Activated CD4-positive, alpha-beta T cell treated with anti-CD3 and anti-CD28 coated beads for 36 hours (primary cell): ENCODE measurements around the gene PLXNA1. TPM values are rescaled to one million over a fixed set of nuclear protein-coding genes. Genes with fewer than 3 reads are reported as not detected.

Source experiments
- ATAC-seq: fragments of 200-7000 bp; cut with Tn5 transposase; one replicate; pipeline ENCODE4 v1.10.0; 2021; ENCODE audit warnings: mild to moderate bottlenecking, moderate library complexity
- CTCF ChIA-PET: fragments of 350-600 bp; sonication (Branson Sonifier 250); formaldehyde crosslinking; loops from one replicate; lab custom pipeline; 2021; ENCODE audit warnings: antibody characterized with exemption; lab: Charles Lee
- POLR2A ChIA-PET: fragments of 350-600 bp; sonication (Branson Sonifier 250); formaldehyde crosslinking; loops from one replicate; lab custom pipeline; 2021; ENCODE audit warnings: antibody characterized with exemption, inconsistent platforms; lab: Charles Lee
- DNase-seq: peaks from one replicate; pipeline ENCODE4 v3.0.0-alpha.2; 2020
- H3K27ac Mint-ChIP-seq: one replicate; pipeline ENCODE4 v1.8.0; 2021; ENCODE audit warnings: mixed read lengths
- H3K27me3 Mint-ChIP-seq: one replicate; pipeline ENCODE4 v1.8.0; 2021; ENCODE audit warnings: mixed read lengths
- H3K36me3 Mint-ChIP-seq: one replicate; pipeline ENCODE4 v1.8.0; 2021; ENCODE audit warnings: low read depth, mixed read lengths
- H3K4me1 Mint-ChIP-seq: one replicate; pipeline ENCODE4 v1.8.0; 2021; ENCODE audit warnings: mixed read lengths
- H3K4me3 Mint-ChIP-seq: one replicate; pipeline ENCODE4 v1.8.0; 2021; ENCODE audit warnings: mild to moderate bottlenecking, moderate library complexity, mixed read lengths
- H3K9me3 Mint-ChIP-seq: one replicate; pipeline ENCODE4 v1.8.0; 2021; ENCODE audit warnings: low read depth, mixed read lengths
- intact Hi-C, 2 experiments: fragments of 100-400 bp; cut with DNase I in 1 of 2; cut with micrococcal nuclease in 1 of 2; formaldehyde crosslinking; loops; one replicate each; pipeline versions ENCODE4 v1.14.2 to v1.15.1; 2022 to 2024; cut with DNase I, micrococcal nuclease
- total RNA-seq, 2 experiments: library from RNA; stranded (reverse); gene quantifications; one replicate each; pipeline ENCODE4 v1.2.3, GENCODE V29; 2021

Gene PLXNA1
- total RNA-seq, 2 experiments from 2014 or later: 6.7 to 8.8 TPM

DNA sequence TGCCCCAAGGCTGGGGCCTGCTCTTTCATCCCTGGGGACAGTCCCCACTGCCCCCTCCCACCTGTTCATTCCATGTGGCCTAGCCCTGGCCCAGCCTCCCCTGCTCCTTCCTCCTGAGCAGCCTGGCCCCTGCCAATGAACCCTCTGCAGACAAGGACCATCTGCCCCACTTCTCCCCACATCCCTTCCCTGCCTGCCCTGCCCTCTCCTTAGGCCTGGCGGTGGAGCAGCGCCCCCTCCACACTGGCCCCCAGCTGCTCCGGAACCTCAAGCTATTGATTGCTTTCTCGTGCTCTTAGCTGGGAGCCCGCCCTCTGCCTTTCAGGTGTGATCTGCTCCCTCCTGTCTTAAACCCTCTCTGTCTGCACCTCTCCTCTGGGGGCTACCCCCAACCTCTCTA lies 8.0 kb downstream of the PLXNA1 start:
- no peak overlapping the region for H3K27ac Mint-ChIP-seq
- ChIA-PET CTCF (interaction anchor here (0.6 kb wide), 1 partner anchor 777 kb away, joined by 3 read pairs; no protein-coding TSS in a partner anchor), POLR2A (no interaction called here)
- DNase-seq (no peak), ATAC-seq (no peak)
- H3K27me3 Mint-ChIP-seq: no peaks in the 10 kb centered on the region
- no peak overlapping the region for H3K4me3 Mint-ChIP-seq
- H3K36me3 Mint-ChIP-seq: peaks cover 6% of the 10 kb centered on the region
- intact Hi-C loops: no loop called here
- H3K9me3 Mint-ChIP-seq: no peaks in the 10 kb centered on the region
- H3K4me1 Mint-ChIP-seq: no peaks in the 10 kb centered on the region

DNA sequence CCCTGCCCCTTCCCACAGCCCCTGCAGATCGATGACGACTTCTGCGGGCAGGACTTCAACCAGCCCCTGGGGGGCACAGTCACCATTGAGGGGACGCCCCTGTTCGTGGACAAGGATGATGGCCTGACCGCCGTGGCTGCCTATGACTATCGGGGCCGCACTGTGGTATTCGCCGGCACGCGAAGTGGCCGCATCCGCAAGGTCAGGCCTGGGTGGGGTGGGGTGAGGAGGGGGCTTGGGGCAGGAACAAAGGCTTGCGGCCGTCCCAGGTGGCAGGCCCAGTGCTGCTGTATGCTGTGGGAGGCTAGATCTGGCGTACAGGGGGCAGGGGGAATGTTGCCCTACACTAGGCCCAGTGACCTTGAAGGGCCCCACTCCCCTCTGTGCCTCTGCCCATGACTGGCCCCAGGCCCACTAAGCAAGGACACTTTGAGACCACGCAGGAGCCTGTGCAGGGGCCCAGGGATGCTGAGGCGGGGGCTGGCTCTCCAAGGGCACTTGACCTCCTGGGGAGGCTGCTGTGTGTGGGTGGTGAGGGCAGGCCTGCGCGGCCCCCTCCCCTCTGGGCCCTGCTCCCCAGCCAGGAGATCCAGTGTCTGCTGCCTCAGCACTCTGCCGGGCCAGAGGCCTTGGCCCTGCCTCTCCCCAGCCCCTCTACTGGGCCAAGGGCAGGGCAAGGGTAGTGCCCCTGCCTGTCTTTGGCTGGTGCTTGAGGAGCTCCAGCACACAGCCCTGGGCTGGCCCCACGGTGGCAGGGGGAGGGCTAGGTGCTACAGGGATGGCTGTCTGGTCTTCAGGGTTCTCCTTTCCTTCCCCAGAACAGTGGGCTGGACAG lies 8.7 kb downstream of the PLXNA1 start:
- DNase-seq (no peak), ATAC-seq (no peak)
- ChIA-PET CTCF (no interaction called here), POLR2A (no interaction called here)
- no peaks in the 10 kb centered on the region for H3K4me1 Mint-ChIP-seq
- no peak overlapping the region for H3K27ac Mint-ChIP-seq
- H3K36me3 Mint-ChIP-seq: peaks cover 6% of the 10 kb centered on the region
- no peaks in the 10 kb centered on the region for H3K27me3 Mint-ChIP-seq
- no peaks in the 10 kb centered on the region for H3K9me3 Mint-ChIP-seq
- intact Hi-C loops: no loop called here
- no peak overlapping the region for H3K4me3 Mint-ChIP-seq

DNA sequence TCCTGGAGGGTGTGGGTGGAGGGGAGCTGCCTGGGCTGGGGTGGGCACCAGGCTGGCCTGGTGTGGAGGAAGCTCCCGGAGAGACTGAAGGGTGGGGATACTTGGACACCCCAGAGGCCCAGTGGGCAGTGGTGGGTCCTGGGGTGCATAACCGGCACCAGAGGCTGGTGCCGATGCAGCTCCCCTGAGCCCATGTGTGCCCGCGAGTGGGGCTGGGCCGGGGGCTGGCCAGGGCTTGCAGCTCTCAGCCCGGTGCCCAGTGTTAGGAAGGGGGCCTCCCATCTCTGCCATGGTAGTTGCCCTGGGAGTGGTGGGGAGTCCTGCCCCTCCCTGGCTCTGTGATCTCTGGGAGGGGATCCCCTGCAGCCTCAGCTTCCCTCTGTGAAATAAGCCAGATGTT lies 9.3 kb downstream of the PLXNA1 start:
- ChIA-PET POLR2A (no interaction called here), CTCF (no interaction called here)
- peaks cover 6% of the 10 kb centered on the region for H3K36me3 Mint-ChIP-seq
- H3K4me1 Mint-ChIP-seq: no peaks in the 10 kb centered on the region
- ATAC-seq: no peak
- no peak overlapping the region for H3K27ac Mint-ChIP-seq
- no peak for DNase-seq
- intact Hi-C loops: no loop called here
- no peak overlapping the region for H3K4me3 Mint-ChIP-seq
- H3K9me3 Mint-ChIP-seq: no peaks in the 10 kb centered on the region
- H3K27me3 Mint-ChIP-seq: no peaks in the 10 kb centered on the region

DNA sequence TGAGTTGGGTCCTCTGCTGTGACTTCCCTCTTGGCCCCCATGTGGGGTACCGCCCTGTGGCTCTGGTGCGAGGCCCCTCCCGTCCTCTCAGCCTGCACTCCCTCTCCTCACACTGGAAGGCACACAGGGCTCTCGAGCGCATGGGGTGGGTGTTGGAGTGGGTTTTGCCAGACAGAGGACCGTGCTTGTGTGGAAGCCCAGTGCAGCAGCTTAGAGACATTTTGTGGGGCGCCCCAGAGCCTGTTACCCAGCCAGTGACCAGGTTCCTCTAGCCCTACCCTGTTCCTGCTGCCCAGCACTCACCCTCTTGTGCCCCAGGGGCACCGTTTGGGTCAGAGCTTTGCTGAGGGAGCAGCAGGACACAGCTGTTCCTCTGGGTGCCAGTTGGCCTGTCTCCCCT lies 9.9 kb downstream of the PLXNA1 start:
- Mint-ChIP-seq H3K27me3 (no peaks in the 10 kb centered on the region), H3K27ac (no peak overlapping the region), H3K36me3 (peaks cover 6% of the 10 kb centered on the region), H3K9me3 (no peaks in the 10 kb centered on the region), H3K4me3 (no peak overlapping the region), H3K4me1 (no peaks in the 10 kb centered on the region)
- POLR2A ChIA-PET: no interaction called here
- CTCF ChIA-PET: no interaction called here
- intact Hi-C loops: no loop called here
- DNase-seq: no peak
- ATAC-seq: no peak

DNA sequence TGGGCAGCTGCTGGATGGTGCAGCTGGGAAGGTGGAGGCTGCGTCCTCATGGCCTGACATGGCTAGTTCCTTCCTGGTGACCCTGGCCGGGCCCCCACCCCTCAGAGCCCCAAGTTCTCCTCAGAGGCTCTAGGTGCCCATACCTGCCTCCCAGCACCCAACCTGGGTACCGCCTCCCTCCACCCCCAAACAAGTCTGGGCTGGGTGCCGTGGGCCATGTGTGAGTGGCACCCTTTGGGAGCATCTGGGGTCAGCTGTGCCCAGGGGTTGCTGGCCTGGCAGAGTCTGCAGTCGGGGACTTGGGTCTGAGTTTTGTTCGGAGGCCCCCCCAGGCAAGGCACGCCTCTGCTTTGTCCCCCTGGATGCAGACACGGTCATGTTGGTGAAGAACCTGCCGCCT lies 10.5 kb downstream of the PLXNA1 start:
- Mint-ChIP-seq H3K4me3 (no peak overlapping the region), H3K27me3 (no peaks in the 10 kb centered on the region), H3K27ac (no peak overlapping the region), H3K36me3 (peaks cover 6% of the 10 kb centered on the region), H3K9me3 (no peaks in the 10 kb centered on the region), H3K4me1 (no peaks in the 10 kb centered on the region)
- no peak for DNase-seq
- ChIA-PET CTCF (interaction anchor here (0.6 kb wide), 1 partner anchor 10 kb away, joined by 3 read pairs; no protein-coding TSS in a partner anchor), POLR2A (interaction anchor here (0.6 kb wide), 1 partner anchor 19 kb away, joined by 3 read pairs; no protein-coding TSS in a partner anchor)
- ATAC-seq: no peak
- intact Hi-C loops: no loop called here

DNA sequence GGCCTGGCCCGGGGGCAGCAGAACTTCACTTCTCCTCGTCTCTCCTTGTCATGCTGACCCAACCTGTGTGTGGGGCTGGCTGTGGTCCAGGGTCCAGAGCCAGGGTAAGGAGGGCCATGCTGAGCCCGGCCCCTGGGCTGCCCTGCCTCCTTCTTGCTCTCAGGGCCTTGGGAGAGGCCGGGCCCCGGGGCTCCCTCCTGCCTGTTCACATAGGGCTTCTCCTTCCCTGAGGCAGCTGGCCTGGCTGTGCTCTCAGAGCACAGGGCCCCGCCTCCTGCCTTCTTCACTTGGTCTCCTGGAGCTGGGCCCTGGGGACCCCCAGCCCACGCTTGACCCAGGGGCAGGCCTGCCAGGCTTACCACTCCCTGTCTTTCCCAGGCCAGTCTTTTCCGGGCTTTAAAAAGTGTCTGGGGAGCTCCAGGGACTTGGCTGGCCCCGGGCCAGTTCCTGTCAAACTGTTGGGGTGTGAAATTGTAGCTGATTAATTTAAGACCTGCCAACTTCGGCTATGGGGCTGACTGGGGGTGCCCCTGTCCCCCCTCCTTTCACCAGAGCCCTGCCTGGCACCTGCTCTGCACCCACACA lies 11.8 kb downstream of the PLXNA1 start:
- ATAC-seq (no peak), DNase-seq (no peak)
- Mint-ChIP-seq H3K9me3 (no peaks in the 10 kb centered on the region), H3K36me3 (peaks cover 2% of the 10 kb centered on the region), H3K4me3 (no peak overlapping the region), H3K27me3 (no peaks in the 10 kb centered on the region), H3K4me1 (no peaks in the 10 kb centered on the region), H3K27ac (no peak overlapping the region)
- POLR2A ChIA-PET: no interaction called here
- CTCF ChIA-PET: no interaction called here
- intact Hi-C loops: no loop called here

DNA sequence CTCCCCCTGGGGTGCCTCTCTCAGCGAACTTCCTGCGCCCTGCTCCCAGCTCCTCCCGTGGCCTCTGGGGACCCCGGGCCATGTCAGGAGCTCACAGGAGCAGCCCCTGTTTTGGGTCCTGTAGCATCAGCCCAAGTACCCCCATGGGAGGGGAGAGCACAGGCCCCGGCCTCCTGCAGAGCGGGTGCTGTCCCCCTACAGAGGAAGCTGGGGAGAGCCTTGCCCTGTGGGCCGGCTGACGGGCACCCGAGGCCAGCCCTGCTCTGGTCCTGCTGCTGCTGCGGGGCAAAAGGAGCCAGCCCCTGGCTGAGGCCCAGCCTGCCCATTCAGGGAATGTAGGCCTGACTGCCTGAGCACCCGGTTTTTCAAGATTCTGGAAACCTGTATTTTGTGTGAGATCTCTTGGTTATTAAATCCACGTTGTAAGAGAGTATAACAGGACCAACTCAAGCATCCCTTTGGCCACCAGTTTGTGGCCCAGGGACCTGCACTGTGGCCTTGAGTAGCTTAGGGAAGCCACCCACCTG lies 12.4 kb downstream of the PLXNA1 start:
- intact Hi-C loops: no loop called here
- peaks cover 2% of the 10 kb centered on the region for H3K36me3 Mint-ChIP-seq
- no peaks in the 10 kb centered on the region for H3K4me1 Mint-ChIP-seq
- ChIA-PET CTCF (no interaction called here), POLR2A (interaction anchor here (0.5 kb wide), 1 partner anchor 596 kb away, joined by 5 read pairs; no protein-coding TSS in a partner anchor)
- DNase-seq: no peak
- no peaks in the 10 kb centered on the region for H3K27me3 Mint-ChIP-seq
- H3K9me3 Mint-ChIP-seq: no peaks in the 10 kb centered on the region
- H3K4me3 Mint-ChIP-seq: no peak overlapping the region
- H3K27ac Mint-ChIP-seq: no peak overlapping the region
- ATAC-seq: no peak

DNA sequence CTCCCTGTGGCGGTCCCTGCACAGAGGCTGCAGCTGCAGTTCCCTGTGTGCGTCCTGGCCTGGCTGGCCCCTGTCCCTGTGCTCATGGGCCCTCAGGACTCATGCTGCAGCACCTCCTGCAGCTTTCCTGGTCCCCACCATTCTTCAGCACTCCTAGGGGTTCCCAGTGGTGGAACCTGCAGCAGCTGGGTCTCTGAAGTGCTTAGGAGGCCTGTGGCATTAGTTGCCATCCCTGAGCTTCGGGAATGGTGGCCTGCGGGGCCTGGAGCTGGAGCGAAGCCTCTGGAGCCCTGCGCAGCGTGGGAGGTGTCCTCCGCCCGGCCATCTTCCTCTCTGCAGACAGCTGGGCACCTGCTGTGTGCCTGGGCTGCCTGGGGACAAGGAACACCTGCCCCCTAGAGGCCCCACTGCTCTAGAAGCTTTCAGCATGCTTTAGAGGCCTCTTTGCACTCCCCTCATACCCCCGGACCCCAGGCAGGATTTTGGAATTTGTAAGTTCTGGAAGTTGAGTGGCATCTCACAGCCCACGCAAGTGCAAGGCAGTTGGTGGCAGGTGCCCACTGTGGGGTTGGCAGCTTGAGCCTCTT lies 13.1 kb downstream of the PLXNA1 start:
- Mint-ChIP-seq H3K27me3 (no peaks in the 10 kb centered on the region), H3K4me1 (no peaks in the 10 kb centered on the region), H3K4me3 (no peak overlapping the region), H3K36me3 (no peaks in the 10 kb centered on the region), H3K9me3 (no peaks in the 10 kb centered on the region), H3K27ac (no peak overlapping the region)
- no peak for ATAC-seq
- DNase-seq: no peak
- POLR2A ChIA-PET: interaction anchor here (0.5 kb wide), 1 partner anchor 595 kb away, joined by 5 read pairs; no protein-coding TSS in a partner anchor
- CTCF ChIA-PET: no interaction called here
- intact Hi-C loops: no loop called here

DNA sequence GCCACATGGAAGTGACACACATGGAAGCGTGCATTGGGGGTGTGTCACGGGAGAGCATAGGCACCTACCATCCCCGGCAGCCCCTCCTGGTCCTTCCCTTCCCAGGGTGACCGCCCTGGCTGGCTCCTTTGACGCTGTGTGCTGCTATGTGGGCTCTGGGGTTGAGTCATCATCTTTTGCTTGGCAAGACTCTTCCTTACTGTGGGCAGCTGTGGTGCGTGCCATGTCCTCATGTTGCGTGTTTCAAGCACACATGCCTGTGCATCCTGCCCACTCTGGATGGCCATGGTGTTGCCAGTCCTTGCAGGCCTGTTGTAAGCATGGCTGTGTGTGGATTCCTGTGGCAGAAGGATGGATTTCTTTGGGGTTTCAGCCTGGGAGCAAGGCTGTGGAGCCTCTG lies 14.0 kb downstream of the PLXNA1 start:
- DNase-seq (no peak), ATAC-seq (no peak)
- no peak overlapping the region for H3K4me3 Mint-ChIP-seq
- H3K27me3 Mint-ChIP-seq: no peaks in the 10 kb centered on the region
- no peaks in the 10 kb centered on the region for H3K9me3 Mint-ChIP-seq
- CTCF ChIA-PET: no interaction called here
- no peaks in the 10 kb centered on the region for H3K36me3 Mint-ChIP-seq
- H3K27ac Mint-ChIP-seq: no peak overlapping the region
- no peaks in the 10 kb centered on the region for H3K4me1 Mint-ChIP-seq
- POLR2A ChIA-PET: no interaction called here
- intact Hi-C loops: no loop called here

DNA sequence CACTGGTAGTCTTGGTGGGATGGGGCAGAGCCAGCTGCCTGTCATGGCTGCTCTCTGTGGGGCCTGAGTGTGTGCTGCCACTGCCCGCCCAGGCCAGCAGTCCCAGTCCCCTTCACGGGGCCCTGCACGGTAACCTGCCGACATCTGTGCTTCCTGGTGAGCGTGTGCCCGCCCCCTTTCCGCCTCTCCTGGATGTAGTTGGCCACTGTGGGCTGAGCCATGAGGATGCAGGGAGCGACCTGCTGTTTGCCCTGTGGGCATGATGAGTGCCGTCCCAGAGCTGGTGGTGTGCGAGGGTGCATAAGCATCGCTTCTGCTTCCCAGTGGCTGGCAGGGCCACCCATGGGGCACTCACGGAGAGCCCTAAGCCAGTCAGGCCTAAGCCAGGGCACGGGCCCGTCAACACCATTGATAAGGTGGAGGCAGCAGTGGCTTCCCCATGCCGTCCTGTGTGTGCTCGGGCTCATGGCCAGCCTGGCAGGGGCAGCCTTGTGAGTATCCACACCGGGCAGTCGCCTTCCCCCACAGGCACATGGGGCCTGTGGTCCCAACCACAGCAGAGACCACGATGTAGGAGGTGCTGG lies 14.6 kb downstream of the PLXNA1 start:
- no peak overlapping the region for H3K27ac Mint-ChIP-seq
- H3K27me3 Mint-ChIP-seq: no peaks in the 10 kb centered on the region
- CTCF ChIA-PET: interaction anchor here (0.7 to 1.2 kb wide), 2 partner anchors 15 to 20 kb away, joined by 3 to 5 read pairs; partner anchors contain the start of gene PLXNA1
- H3K4me1 Mint-ChIP-seq: no peaks in the 10 kb centered on the region
- ATAC-seq (no peak), DNase-seq (no peak)
- intact Hi-C loops: no loop called here
- H3K4me3 Mint-ChIP-seq: no peak overlapping the region
- no peaks in the 10 kb centered on the region for H3K36me3 Mint-ChIP-seq
- no peaks in the 10 kb centered on the region for H3K9me3 Mint-ChIP-seq
- POLR2A ChIA-PET: no interaction called here

DNA sequence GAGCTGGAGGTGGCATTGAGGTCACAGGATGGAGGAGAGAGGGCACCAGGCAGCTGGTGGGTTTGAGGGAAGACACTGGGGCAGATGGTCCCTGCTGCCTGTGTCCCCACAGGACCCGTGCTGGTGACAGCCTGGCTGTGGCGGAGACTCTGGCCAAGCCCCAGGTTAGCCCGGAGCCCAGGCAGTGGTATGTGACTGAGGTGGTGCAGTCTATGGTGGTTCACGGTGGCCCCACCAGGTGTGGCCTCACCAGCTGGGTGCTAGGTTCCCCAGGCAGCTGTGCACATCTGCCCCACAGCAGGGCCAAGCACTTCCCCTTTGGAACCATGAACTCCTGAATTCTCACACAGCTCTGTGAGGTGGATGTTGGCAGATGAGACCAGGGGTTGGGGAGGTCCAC lies 15.4 kb downstream of the PLXNA1 start:
- Mint-ChIP-seq H3K36me3 (no peaks in the 10 kb centered on the region), H3K27me3 (no peaks in the 10 kb centered on the region), H3K27ac (no peak overlapping the region), H3K9me3 (no peaks in the 10 kb centered on the region), H3K4me3 (no peak overlapping the region), H3K4me1 (no peaks in the 10 kb centered on the region)
- DNase-seq (no peak), ATAC-seq (no peak)
- intact Hi-C loops: no loop called here
- ChIA-PET POLR2A (no interaction called here), CTCF (interaction anchor here (0.6 to 1.2 kb wide), 3 partner anchors 16 to 476 kb away, joined by 3 to 5 read pairs (median 3); partner anchors contain the start of gene PLXNA1)
